Fibroblast of skin of scalp (primary cell): ENCODE measurements around the gene WNT6. TPM values are rescaled to one million over a fixed set of nuclear protein-coding genes. Genes with fewer than 3 reads are reported as not detected.

Experiments
- DNase-seq: peaks from one replicate; pipeline ENCODE4 v3.0.0-alpha.2; 2013
- polyA plus RNA-seq, 2 experiments: library from polyadenylated mRNA; unstranded; fragments of 120-200 nt; gene quantifications; one replicate each; pipeline ENCODE4 v1.2.1, GENCODE V29; 2013; ENCODE audit not compliant: insufficient read length in 2 of 2

The WNT6 gene
- polyA plus RNA-seq (2013, experiment 1 of 2; ENCODE audit: insufficient read length): not detected
- polyA plus RNA-seq (2013, experiment 2 of 2; ENCODE audit: insufficient read length): 0.17 TPM

DNA sequence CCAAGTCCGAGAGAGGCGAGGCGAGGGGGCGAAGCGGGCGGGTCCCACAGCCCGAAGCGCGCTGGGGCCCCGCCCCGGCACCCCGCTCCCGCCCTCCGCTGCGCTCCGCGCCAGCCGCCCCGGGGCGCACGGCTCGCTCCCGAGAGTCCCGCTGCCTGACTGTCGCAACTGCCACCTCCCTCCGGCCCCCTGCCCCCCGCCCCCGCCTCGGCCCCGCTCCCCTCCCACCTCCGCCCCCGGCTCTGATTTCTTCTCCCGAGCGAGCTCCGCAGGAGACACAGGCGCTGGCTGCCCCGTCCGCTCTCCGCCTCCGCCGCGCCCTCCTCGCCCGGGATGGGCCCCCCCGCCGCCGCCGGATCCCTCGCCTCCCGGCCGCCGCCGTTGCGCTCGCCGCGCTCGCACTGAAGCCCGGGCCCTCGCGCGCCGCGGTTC lies at the start of gene WNT6:
Gene WNT6, plus strand, starts transcription at position 250 of the 432 bp plus-strand sequence. CDS start 233 bp downstream, outside the sequence.
- no peak for DNase-seq

DNA sequence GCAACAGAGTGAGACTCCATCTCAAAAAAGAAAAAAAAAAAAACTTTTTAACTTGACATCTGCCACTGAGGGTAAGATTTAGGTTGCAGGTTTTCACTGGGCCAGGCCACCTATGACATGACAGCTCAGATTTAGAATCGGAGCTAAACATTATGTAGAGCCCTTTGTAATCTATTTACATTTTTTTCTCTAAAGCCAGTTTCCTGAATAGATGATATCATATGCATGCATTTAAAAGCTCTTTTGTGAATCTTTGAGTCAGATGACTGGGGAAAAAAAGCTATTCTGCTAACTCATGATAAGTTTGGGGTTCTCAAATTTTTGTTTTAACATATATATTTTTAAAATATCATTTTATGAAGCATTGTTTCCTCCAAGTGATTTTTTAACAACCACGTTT lies 49.3 kb upstream of the WNT6 start:
- DNase-seq: no peak

DNA sequence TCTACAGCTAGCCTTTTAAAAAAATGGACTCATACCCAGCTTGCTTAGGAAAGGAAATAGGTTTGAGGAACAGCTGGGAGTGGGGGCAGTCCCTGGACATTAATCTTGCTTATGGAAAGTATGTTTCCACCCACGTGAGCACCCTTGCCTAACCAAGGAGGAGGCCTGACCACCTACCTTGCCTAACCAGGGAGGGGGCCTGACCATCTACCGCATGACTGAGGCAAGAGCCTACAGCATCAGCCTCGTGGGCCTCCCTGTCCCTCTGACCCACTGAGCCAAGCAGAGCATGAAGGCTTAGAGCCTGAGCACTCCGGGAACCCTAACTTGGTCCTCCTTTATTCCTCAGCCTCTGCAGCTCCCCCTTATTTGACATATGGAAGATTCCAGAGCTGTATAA lies 48.2 kb upstream of the WNT6 start:
- DNase-seq: no peak

DNA sequence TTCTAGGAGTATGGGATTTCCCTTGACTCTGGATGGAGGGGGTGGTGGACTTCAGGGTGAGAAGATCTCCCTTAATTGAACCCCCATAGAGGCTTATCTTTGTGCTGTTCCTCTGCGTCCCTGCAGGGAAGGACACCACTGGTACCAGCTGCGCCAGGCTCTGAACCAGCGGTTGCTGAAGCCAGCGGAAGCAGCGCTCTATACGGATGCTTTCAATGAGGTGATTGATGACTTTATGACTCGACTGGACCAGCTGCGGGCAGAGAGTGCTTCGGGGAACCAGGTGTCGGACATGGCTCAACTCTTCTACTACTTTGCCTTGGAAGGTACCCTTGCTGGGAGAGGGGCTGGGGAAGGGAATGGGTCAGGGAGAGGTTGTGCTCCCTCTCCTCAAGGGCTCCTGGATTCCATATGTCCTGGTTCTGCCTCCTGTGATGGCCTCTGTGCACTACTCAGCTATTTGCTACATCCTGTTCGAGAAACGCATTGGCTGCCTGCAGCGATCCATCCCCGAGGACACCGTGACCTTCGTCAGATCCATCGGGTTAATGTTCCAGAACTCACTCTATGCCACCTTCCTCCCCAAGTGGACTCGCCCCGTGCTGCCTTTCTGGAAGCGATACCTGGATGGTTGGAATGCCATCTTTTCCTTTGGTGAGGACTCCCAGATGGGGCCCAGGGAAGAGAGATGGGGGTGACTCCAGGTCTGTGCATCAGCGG lies 47.3 kb upstream of the WNT6 start:
- DNase-seq: no peak

DNA sequence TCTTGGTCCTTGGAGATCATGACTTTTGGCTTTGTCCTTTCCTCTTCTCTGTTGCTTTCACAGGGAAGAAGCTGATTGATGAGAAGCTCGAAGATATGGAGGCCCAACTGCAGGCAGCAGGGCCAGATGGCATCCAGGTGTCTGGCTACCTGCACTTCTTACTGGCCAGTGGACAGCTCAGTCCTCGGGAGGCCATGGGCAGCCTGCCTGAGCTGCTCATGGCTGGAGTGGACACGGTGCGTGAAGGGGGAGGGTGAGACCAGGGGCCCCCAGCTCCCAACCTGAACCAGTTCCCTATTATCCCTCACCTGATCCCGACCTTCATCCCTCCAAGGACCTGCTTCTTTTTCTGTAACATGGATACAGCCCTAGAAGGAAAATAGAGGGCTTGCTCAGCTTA lies 46.7 kb upstream of the WNT6 start:
- DNase-seq: no peak

DNA sequence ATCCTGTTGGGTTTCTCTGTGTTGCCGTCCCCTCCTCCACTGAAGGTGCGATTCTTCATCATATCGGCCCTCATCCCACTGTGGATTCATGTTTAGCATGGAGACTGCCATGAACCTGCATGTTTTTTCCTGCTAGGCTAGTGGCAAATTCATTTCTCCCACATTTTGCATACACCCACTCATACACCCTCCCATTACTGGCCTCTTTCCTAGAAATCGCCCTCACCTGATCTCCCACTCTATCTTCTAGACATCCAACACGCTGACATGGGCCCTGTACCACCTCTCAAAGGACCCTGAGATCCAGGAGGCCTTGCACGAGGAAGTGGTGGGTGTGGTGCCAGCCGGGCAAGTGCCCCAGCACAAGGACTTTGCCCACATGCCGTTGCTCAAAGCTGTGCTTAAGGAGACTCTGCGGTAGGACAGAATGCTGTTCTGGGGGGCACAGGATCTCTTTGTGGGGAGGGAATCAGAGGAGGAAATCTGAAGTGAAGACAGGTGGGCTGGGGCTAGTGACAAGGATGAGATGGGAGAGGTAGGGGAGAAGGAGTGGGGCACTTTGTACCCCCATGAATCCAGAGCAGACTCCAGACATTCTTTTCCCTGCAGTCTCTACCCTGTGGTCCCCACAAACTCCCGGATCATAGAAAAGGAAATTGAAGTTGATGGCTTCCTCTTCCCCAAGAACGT lies 45.7 kb upstream of the WNT6 start:
- DNase-seq: no peak

DNA sequence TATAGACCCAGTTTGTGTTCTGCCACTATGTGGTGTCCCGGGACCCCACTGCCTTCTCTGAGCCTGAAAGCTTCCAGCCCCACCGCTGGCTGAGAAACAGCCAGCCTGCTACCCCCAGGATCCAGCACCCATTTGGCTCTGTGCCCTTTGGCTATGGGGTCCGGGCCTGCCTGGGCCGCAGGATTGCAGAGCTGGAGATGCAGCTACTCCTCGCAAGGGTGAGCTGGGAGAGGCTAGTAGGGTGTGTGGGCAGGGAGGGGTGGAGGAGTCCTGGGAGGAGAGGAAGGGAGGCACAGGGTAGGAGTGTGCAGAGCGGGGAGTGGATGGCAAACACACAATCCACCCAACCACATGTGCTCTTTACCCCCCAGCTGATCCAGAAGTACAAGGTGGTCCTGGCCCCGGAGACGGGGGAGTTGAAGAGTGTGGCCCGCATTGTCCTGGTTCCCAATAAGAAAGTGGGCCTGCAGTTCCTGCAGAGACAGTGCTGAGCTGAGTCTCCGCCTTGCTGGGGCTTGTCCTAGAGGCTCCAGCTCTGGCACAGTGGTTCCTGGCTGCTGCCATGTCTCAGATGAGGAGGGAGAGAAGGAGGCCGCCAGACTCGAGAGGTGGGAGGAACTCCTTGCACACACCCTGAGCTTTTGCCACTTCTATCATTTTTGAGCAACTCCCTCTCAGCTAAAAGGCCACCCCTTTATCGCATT lies 44.9 kb upstream of the WNT6 start:
- no peak for DNase-seq

DNA sequence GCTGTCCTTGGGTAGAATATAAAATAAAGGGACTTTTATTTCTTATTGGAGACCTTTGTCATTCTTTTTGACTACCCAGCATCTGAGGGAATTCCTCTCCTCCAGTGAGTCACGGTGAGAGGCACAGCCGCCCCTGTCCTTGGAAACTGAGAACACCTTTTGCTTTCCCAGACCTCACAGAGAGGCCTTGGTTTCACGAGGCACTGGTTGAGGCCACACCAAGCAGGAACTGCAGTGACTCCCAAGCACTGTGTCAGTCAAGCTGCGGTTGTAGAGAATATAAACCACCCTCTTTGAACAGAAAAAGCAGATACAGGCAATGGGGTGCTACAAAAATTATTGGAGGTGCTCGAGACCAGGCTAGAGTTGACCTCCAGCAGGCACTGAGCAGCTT lies 44.4 kb upstream of the WNT6 start:
- no peak for DNase-seq

DNA sequence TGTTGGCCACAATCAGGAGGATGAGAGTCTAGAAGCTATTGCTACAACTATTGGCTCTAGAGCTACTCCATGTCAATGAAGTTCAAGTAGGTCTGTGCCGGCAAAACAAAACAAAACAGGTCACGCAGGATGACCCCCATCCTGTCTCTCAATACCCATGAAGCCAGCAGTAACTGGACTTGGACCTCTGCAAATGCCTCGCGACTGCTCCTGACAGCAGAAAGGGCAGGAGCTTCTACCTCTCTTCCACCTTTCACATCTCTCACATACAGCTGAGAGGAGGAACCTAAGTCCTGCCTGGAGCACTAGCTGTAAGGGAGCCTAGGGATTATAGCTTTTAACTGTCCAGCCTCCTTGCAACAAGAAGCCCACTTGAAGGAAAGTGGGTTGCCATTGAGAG lies 44.0 kb upstream of the WNT6 start:
- DNase-seq: no peak

DNA sequence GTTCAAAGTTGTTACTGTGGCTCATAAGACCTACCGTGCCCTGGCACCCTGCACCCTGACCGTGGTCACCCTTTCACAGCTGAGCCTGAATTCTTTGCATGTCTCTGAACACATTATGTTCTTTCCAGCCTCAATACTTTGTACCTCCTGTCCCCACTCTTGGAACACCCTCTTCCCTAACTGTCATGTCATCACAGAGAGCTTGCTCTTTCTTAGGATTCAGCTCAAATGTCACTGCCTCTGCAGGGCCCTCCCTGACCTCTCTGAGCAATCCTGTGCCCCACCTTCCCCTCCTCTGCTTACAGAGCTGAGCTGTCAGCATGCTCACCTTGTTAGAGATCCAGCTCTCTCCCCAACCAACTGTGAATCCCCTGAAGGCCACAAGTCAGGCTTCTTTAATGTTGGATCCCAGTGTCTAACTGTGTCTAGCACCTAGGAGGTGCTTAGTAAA lies 43.0 kb upstream of the WNT6 start:
- DNase-seq: no peak

DNA sequence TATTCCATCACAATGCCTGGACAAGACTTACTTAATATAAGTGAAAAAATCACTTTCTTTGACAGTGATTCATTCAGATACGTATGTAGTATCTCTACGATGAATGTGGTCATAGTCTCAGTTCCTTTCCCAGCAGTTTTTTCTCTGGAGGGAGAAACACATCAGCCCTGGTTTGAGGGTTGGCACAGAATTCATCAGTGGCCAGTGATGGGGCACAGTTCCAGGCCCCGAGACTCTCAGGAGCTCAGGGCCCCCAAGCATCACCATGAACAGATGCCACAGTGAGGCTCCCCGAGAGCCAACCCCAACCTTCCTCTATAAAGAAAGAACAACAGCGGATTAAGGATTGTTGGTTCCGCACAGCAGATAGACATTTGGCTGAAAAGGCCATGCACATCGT lies 40.5 kb upstream of the WNT6 start:
- DNase-seq: no peak

DNA sequence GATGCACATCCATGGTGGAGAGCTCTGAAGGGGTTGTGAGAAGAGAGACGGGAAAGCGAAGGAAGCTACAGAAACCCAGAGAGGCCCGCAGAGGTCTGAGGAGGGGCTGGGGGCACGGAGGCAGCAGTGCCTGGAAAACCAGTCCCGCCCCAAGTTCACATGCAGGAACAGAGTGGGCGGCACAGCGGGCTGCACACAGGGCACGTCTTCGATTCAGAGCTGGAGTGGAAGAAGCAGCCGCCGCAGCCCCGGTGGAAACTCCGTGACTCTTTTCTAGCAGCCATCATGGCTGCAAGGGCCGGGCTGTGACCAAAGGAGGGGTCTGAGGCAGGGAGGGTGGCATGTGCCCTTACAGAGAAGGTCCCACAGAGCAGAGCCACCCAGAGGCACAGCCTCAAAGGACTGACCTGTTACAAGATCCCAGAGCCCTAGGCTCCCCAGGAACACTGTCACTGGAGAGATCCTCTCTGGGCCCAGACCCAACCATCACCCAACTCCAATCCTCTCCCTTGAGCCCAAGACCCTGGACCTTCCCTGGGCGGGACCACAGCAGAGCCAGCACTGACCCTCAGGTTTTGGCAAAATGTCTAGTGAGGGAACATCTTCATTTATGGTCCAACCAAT lies 38.7 kb upstream of the WNT6 start:
- no peak for DNase-seq

DNA sequence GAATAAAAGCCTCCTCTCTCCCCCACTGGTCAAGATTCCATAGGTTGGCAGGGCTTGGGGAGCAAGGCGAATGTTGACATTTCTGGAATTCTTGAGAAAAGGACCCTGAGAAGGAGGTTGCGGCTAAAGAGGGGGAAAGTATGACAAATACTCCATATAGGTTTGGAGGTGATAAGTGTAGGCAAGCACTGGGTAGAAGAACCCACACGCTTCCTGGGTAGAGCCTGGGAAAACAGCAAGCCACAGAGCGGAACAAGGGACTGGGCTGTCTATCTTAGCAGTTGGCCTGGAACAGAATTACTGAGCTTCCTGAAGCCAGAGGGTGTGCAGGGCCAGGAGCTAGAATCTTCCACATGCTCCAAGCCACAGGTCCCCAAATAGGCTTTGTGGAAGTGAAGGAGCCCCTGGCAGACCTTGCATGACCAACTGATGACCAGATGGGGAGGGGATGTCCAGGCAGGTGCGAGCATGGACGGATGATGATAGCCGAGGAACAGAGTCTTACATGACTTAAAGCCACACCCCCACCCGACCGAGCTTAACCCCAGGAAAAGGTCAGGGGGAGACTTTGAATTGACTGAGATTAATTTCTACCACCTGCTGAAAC lies 37.9 kb upstream of the WNT6 start:
- DNase-seq: no peak

DNA sequence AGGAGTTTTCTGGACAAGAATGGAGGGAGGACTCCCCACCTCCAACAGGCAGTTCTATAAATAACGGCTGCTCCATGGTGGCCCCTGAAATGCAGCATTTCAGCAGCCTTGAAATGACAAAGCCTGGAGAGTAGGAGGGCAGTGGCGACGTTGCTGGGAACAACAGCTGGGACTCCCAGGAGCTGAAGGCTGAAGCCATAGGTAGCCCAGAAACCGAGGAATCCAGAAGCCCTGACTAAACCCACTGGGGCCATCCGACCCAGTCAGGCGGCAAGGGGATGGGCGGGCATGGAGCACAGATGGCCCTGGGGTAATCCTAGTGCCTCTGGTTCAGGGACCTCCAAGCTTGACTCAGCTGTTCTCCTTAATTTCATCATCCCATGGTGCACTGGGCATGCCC lies 37.0 kb upstream of the WNT6 start:
- no peak for DNase-seq

DNA sequence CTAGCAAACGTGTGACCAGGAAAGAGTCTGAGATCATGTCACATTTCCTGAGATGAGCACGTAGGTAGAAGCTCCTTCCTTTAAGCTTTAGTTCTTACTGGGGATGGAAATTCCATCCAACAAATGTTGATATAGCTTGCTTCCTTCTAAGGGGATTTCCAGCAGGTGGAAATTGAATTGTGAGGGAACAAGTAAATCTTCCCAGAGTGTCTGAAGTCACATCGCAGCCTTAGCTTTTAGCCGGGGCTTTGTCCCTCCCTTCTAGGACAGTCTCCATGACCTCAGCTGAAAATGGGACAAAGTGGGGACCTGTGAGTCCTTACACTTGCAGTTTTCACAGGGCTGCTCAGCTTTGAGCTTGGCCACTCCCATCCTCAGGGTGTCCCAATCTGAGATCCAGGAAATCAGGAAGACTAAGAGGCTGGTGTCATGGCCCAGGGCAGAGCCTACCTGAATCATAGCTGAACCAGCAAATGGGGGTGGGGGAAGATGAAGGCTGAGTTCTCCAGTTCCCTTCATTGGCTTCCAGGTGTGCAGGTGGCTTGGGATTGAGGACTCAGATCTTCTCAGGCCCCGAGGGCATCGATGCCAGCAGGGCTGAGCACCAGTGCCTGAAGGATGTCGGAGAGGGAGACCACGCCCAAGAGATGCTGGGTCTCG lies 36.3 kb upstream of the WNT6 start:
- no peak for DNase-seq

DNA sequence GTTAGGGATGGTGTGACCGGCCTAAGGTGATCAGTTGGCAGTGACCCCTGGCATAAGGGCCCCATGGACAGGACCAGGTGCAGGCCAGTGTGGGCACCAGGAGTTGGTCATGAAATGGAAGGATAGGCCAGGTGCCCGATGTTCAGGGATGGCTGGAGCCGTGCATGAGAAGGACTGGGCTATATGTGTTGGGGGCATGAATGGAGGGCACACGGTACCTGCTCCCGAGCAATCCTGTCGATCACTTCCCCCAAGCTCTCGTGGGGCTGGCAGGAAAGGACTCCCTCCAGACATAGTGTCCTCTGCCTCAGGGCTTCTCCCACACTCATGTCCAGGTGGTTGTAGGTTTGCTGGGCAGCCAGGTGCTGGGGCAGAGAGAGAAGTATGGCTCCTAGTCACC lies 35.6 kb upstream of the WNT6 start:
- no peak for DNase-seq

DNA sequence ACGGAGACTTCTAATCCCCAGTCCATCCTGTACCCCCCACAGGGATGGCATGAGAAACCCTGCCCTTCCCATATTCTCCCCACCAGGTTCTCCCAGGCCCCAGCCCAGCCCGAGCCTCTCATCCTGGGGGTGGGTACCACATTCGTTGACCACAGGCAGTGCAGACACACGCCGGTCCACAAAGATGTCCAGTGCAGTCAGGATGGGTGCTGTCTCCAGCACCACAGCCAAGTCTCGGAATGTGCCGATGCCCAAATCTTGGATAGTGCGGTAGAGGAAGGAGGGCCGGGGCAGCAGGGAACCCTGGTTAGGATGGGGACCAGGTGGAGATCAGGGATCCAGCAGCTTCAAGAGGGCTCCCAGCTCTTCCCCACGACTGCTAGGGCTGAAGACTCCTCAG lies 32.8 kb upstream of the WNT6 start:
- no peak for DNase-seq

DNA sequence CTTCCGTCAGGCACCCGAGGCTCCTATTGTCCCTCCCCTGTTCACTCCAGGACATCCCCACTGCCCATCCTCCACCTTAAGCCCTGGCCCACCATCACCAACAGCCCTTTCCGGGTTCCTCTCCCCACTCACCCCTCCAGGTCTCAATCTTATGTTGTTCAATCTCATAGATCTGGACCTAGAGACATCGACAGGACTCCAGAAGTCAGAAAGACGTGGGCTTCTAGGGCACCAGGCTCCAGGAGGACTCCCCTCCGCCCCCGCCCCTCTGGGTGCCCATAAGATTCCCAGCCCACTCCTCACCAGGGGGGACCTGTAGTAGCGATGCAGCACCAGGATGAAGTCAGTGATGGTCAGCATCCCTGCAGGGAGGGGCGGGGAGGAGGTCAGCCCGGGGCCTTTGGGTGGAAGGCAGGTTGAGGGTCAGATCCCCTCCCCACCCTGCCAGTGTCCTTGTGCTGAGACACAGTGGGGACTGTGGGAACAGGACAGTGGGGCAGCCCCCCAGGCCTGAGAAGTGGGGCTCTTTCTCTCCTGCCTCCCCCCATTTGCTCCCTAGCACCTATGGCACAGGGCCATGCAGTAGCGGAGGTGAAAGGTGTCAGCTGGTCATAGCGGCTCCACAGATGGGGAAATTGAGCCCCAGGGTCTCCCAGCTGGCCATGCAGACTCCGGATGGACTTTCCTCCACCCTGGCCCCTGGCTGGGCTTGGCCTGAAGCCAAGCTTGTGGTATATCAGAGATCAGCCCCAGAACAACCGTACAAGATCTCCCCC lies 31.7 kb upstream of the WNT6 start:
- no peak for DNase-seq

DNA sequence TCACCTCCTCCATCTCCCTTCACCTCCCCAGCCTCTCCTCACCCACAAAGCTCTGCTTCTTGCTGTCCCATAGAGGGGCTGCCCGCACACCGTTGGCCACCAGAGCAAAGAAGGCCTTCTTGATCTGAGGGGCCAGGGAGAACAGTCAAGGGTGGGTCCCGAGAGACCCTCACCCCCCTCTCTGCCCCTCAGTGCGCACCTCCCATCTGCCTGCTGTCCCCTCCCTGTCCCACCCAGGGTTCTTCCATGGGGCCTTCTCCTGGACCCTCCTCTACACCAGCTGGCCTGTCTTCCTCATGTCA lies 31.2 kb upstream of the WNT6 start:
- no peak for DNase-seq

DNA sequence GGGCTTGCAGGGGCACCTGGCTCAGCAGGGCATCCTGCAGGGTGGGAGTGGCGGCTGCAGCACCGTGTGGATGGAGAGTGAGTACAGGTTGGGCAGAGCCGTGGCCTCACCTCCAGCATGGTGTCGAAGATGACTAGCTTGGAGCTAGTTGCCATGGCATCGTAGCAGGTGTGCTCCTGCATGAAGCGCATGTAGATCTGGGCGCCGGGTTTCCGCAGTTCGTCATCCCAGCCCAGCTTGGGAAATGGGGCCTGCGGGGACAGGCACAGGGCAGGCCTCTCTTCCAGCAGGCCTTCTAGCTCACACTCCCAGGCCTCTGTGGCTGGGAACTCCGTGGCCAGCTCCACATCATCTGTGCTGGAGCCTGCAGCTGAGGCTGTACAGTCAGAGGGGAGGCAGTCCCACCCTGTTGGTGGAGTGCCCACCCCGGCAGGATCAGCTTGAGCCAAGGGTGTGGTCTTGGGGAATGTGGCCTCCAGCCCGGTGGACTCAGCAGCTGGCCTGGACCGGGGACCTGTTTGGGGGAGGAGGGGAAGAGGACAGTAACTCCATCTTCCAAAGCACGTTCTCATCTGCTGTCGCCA lies 29.6 kb upstream of the WNT6 start:
- no peak for DNase-seq
